NCI-H510A treated with DMSO at 0.1 percent for 48 hours (cell line): ENCODE measurements around the gene CBY1.

Experiments used
- DNase-seq: peaks from one replicate; lab custom pipeline; 2025; lab: John Stamatoyannopoulos, UW

Gene CBY1

GRCh38 chr22:38700789-38701628 lies 44.6 kb downstream of the CBY1 start, which contains the start of gene JOSD1:
Gene JOSD1, minus strand, starts transcription at chr22:38700943. Its CDS starts 956 bp downstream, at chr22:38699987.
- peak; percentile 66 for DNase-seq

GRCh38 chr22:38704654-38705234 lies 48.3 kb downstream of the CBY1 start:
- no peak for DNase-seq

GRCh38 chr22:38705235-38706100 lies 49.0 kb downstream of the CBY1 start, which contains the start of gene GTPBP1:
Gene GTPBP1, plus strand, starts transcription at chr22:38705944. Its CDS starts 12 bp downstream, at chr22:38705956.
- DNase-seq, result peak; percentile 98

- DNase-seq, result no peak
These were observed 49.9 kb downstream of the CBY1 start for GRCh38 chr22:38706101-38706900.

GRCh38 chr22:38706901-38707195 lies 50.4 kb downstream of the CBY1 start:
- no peak for DNase-seq

- DNase-seq, result peak; percentile 9
These were observed 50.9 kb downstream of the CBY1 start for GRCh38 chr22:38707346-38707745.

- DNase-seq, result no peak
These were observed 51.5 kb downstream of the CBY1 start for GRCh38 chr22:38707984-38708383.

- no peak for DNase-seq
These were observed 52.9 kb downstream of the CBY1 start for GRCh38 chr22:38709306-38709705.

GRCh38 chr22:38710351-38710750 lies 53.9 kb downstream of the CBY1 start:
- no peak for DNase-seq

- DNase-seq, result no peak
These were observed 54.4 kb downstream of the CBY1 start for GRCh38 chr22:38710866-38711265.

GRCh38 chr22:38712486-38713207 lies 56.2 kb downstream of the CBY1 start:
- no peak for DNase-seq

GRCh38 chr22:38713921-38714320 lies 57.5 kb downstream of the CBY1 start:
- no peak for DNase-seq

GRCh38 chr22:38715176-38715764 lies 58.8 kb downstream of the CBY1 start:
- peak; percentile 71 for DNase-seq

GRCh38 chr22:38715852-38716251 lies 59.4 kb downstream of the CBY1 start:
- DNase-seq, result no peak

- no peak for DNase-seq
These were observed 59.8 kb downstream of the CBY1 start for GRCh38 chr22:38716271-38716670.

GRCh38 chr22:38716826-38717225 lies 60.4 kb downstream of the CBY1 start:
- no peak for DNase-seq

GRCh38 chr22:38717244-38717643 lies 60.8 kb downstream of the CBY1 start:
- no peak for DNase-seq

GRCh38 chr22:38718414-38718813 lies 62.0 kb downstream of the CBY1 start:
- DNase-seq, result no peak

- DNase-seq, result no peak
These were observed 62.8 kb downstream of the CBY1 start for GRCh38 chr22:38719196-38719595.

GRCh38 chr22:38720350-38720749 lies 63.9 kb downstream of the CBY1 start:
- DNase-seq, result no peak

- DNase-seq, result no peak
These were observed 65.1 kb downstream of the CBY1 start for GRCh38 chr22:38721551-38721950.
